ENCODE measurements around the gene TNFAIP6. TPM values are rescaled to one million over a fixed set of nuclear protein-coding genes. Genes with fewer than 3 reads are reported as not detected.

The TNFAIP6 gene
- total and polyA plus RNA-seq, 2 of the 8 experiments (the other 6 are each of a cell fraction or from before 2014, with no cell fraction given): 1.1 to 2.0 TPM

DNA sequence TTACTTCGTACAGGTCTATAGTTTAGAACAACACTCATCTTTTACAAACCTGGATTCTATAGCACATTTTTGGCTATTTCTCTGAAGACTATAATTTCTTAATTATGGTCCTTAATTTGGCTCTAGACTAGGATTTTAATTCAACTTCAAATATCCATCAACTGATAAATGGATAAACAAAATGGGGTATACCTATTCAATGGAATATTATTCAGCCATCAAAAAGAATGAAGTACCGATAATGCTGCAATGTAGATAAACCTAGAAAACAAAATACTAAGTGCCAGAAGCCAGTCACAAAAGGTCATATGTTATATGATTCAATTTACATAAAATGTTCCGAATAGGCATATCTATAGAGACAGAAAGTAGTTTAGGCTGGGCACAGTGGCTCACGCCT is 37.1 kb downstream of the TNFAIP6 start (continued):
- no peak for TF ChIP-seq SP1 (IDR thresholded peaks at IDR 0.05; ENCODE audit: low read depth, low read length)

Data from H1 (cell line).